NCI-H146 (cell line): ENCODE measurements around the gene CD2AP.
"Not testable (repeated sequence)": the region's sequence is repeated elsewhere in the genome, so short reads cannot be mapped to it uniquely, and the experiment has no call there.

Source experiments
- DNase-seq: peaks from one replicate; lab custom pipeline; 2025; lab: John Stamatoyannopoulos, UW

CD2AP gene

GRCh38 chr6:47496935-47497579 lies 19.5 kb downstream of the CD2AP start:
- no peak for DNase-seq

- DNase-seq, result no peak
Observed at GRCh38 chr6:47502920-47503319, 25.3 kb downstream of the CD2AP start.

- DNase-seq, result no peak
Observed at GRCh38 chr6:47509937-47510336, 32.3 kb downstream of the CD2AP start.

- no peak for DNase-seq
Observed at GRCh38 chr6:47512872-47513271, 35.3 kb downstream of the CD2AP start.

- DNase-seq, result no peak
Observed at GRCh38 chr6:47519279-47519678, 41.7 kb downstream of the CD2AP start.

GRCh38 chr6:47520282-47520681 lies 42.7 kb downstream of the CD2AP start:
- DNase-seq, result peak; percentile 73

GRCh38 chr6:47521961-47522360 lies 44.4 kb downstream of the CD2AP start:
- no peak for DNase-seq

GRCh38 chr6:47524136-47524845 lies 46.7 kb downstream of the CD2AP start:
- no peak for DNase-seq

GRCh38 chr6:47525330-47526057 lies 47.9 kb downstream of the CD2AP start:
- DNase-seq, result no peak

GRCh38 chr6:47527274-47527673 lies 49.7 kb downstream of the CD2AP start:
- no peak for DNase-seq

GRCh38 chr6:47529734-47530133 lies 52.1 kb downstream of the CD2AP start:
- DNase-seq, result no peak

GRCh38 chr6:47532981-47533585 lies 55.5 kb downstream of the CD2AP start:
- DNase-seq, result no peak

GRCh38 chr6:47534063-47534462 lies 56.5 kb downstream of the CD2AP start:
- no peak for DNase-seq

- DNase-seq, result no peak
Observed at GRCh38 chr6:47535316-47536225, 58.0 kb downstream of the CD2AP start.

- DNase-seq, result no peak
Observed at GRCh38 chr6:47536816-47537401, 59.3 kb downstream of the CD2AP start.

- no peak for DNase-seq
Observed at GRCh38 chr6:47545223-47545622, 67.6 kb downstream of the CD2AP start.

GRCh38 chr6:47551670-47552069 lies 74.1 kb downstream of the CD2AP start:
- DNase-seq, result no peak

GRCh38 chr6:47552319-47552718 lies 74.7 kb downstream of the CD2AP start:
- DNase-seq, result no peak

- not testable (repeated sequence) for DNase-seq
Observed at GRCh38 chr6:47553243-47553642, 75.7 kb downstream of the CD2AP start.

GRCh38 chr6:47556459-47556858 lies 78.9 kb downstream of the CD2AP start:
- DNase-seq, result not testable (repeated sequence)

GRCh38 chr6:47563162-47563561 lies 85.6 kb downstream of the CD2AP start:
- DNase-seq, result no peak
